ENCODE measurements around the gene FRMD4A.

FRMD4A gene

GRCh38 chr10:13920031-13920430 is 410.7 kb downstream of the FRMD4A start:
- H3K9me2 ChIP-seq (replicated peaks; ENCODE audit: insufficient read depth, low read length) = no peaks in the 10 kb centered on the region
- H3K4me3 ChIP-seq (ENCODE audit: insufficient read depth, low read length, poor library complexity, severe bottlenecking) = no peak overlapping the region
- H4K20me1 ChIP-seq (ENCODE audit: low read depth, low read length) = no peaks in the 10 kb centered on the region
- H3K27ac ChIP-seq (ENCODE audit: low read depth, low read length) = no peak overlapping the region
- no peak overlapping the region for H3K4me2 ChIP-seq (ENCODE audit: low read depth, low read length, poor library complexity, severe bottlenecking)
- H2AFZ ChIP-seq (ENCODE audit: low read depth, low read length, severe bottlenecking) = no peak overlapping the region
- H3K79me2 ChIP-seq (ENCODE audit: insufficient read depth, low read length) = no peaks in the 10 kb centered on the region
- H3K9ac ChIP-seq (ENCODE audit: low read length) = no peak overlapping the region
- H3F3A ChIP-seq (ENCODE audit: insufficient read depth) = no peaks in the 10 kb centered on the region
- H3K36me3 ChIP-seq (ENCODE audit: low read length) = no peaks in the 10 kb centered on the region
- H3K27me3 ChIP-seq (ENCODE audit: low read length) = no peaks in the 10 kb centered on the region
- no peak for TF ChIP-seq EZH2phosphoT487 (conservative IDR thresholded peaks at IDR 0.05; ENCODE audit: low read length)
- no peak for TF ChIP-seq CTCF (IDR thresholded peaks at IDR 0.05; ENCODE audit: insufficient read depth, low read length, poor library complexity, severe bottlenecking)
- H3K9me3 ChIP-seq (ENCODE audit: insufficient read depth, low read length) = no peaks in the 10 kb centered on the region

DNA sequence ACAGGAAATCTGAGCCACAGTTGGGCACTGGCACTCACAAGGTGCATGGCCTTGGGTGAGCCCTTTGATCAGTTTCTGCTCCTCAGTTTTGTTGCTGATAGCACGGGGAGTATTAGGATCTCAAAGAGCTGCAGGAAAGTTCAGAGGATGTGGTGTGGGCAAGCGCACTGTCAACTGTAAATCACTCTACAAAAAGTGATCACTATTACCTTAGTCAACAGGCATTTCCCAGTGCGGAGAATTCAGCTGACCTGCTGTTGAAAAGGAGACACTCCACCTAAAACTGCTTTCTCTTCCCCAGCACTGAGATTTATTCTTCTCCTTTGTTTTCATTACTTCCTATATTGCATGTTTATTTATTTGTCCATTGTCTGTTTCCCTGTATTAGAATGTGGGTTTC is 412.9 kb downstream of the FRMD4A start:
- no peak overlapping the region for H2AFZ ChIP-seq (ENCODE audit: low read depth, low read length, severe bottlenecking)
- H3K27ac ChIP-seq (ENCODE audit: low read depth, low read length) = no peak overlapping the region
- no peaks in the 10 kb centered on the region for H3F3A ChIP-seq (ENCODE audit: insufficient read depth)
- no peaks in the 10 kb centered on the region for H4K20me1 ChIP-seq (ENCODE audit: low read depth, low read length)
- H3K9me3 ChIP-seq (ENCODE audit: insufficient read depth, low read length) = no peaks in the 10 kb centered on the region
- no peaks in the 10 kb centered on the region for H3K27me3 ChIP-seq (ENCODE audit: low read length)
- no peak overlapping the region for H3K4me2 ChIP-seq (ENCODE audit: low read depth, low read length, poor library complexity, severe bottlenecking)
- no peak overlapping the region for H3K4me3 ChIP-seq (ENCODE audit: insufficient read depth, low read length, poor library complexity, severe bottlenecking)
- no peaks in the 10 kb centered on the region for H3K79me2 ChIP-seq (ENCODE audit: insufficient read depth, low read length)
- H3K9ac ChIP-seq (ENCODE audit: low read length) = no peak overlapping the region
- no peaks in the 10 kb centered on the region for H3K36me3 ChIP-seq (ENCODE audit: low read length)
- TF ChIP-seq EZH2phosphoT487 (conservative IDR thresholded peaks at IDR 0.05; ENCODE audit: low read length) (no peak), CTCF (IDR thresholded peaks at IDR 0.05; ENCODE audit: insufficient read depth, low read length, poor library complexity, severe bottlenecking) (no peak)
- no peaks in the 10 kb centered on the region for H3K9me2 ChIP-seq (replicated peaks; ENCODE audit: insufficient read depth, low read length)

GRCh38 chr10:13916384-13916947 is 414.3 kb downstream of the FRMD4A start:
- H3K4me2 ChIP-seq (ENCODE audit: low read depth, low read length, poor library complexity, severe bottlenecking) = peak overlapping the region; percentile 36
- no peaks in the 10 kb centered on the region for H3F3A ChIP-seq (ENCODE audit: insufficient read depth)
- H3K9me2 ChIP-seq (replicated peaks; ENCODE audit: insufficient read depth, low read length) = no peaks in the 10 kb centered on the region
- H3K79me2 ChIP-seq (ENCODE audit: insufficient read depth, low read length) = no peaks in the 10 kb centered on the region
- TF ChIP-seq EZH2phosphoT487 (conservative IDR thresholded peaks at IDR 0.05; ENCODE audit: low read length) = no peak
- TF ChIP-seq CTCF (IDR thresholded peaks at IDR 0.05; ENCODE audit: insufficient read depth, low read length, poor library complexity, severe bottlenecking) = no peak
- peak overlapping the region; percentile 44; the same call in 1 of the 2 replicates for H3K27ac ChIP-seq (ENCODE audit: low read depth, low read length)
- H3K9me3 ChIP-seq (ENCODE audit: insufficient read depth, low read length) = no peaks in the 10 kb centered on the region
- H4K20me1 ChIP-seq (ENCODE audit: low read depth, low read length) = no peaks in the 10 kb centered on the region
- H3K9ac ChIP-seq (ENCODE audit: low read length) = no peak overlapping the region
- no peaks in the 10 kb centered on the region for H3K36me3 ChIP-seq (ENCODE audit: low read length)
- no peak overlapping the region for H3K4me3 ChIP-seq (ENCODE audit: insufficient read depth, low read length, poor library complexity, severe bottlenecking)
- peak overlapping the region; percentile 53 for H2AFZ ChIP-seq (ENCODE audit: low read depth, low read length, severe bottlenecking)
- H3K27me3 ChIP-seq (ENCODE audit: low read length) = no peaks in the 10 kb centered on the region

Data from SU-DHL-6 (cell line).